HCT116 (cell line): ENCODE data around the gene MPPED1. TPM values are rescaled to one million over a fixed set of nuclear protein-coding genes. Genes with fewer than 3 reads are reported as not detected.

Experiments used
- ELF1 ChIP-seq: IDR thresholded peaks from 2 replicates; pipeline ENCODE4 v1.6.1; 2012; ENCODE audit warnings: low read depth, borderline replicate concordance
- EZH2 ChIP-seq: fragments of 200-600 bp; sonication (generic); IDR thresholded peaks from 2 replicates; pipeline ENCODE4 v1.6.1; 2017; ENCODE audit warnings: antibody characterized with exemption, mixed run types
- FOSL1 ChIP-seq: IDR thresholded peaks from 2 replicates; pipeline ENCODE4 v1.6.1; 2012; ENCODE audit warnings: low read depth
- total RNA-seq: library from RNA; stranded (reverse); gene quantifications from one replicate; pipeline ENCODE4 v1.2.1, GENCODE V29; 2021; ENCODE audit not compliant: unreplicated experiment
- TF ChIP-seq, protein P1 (sequence below): IDR thresholded peaks from 2 replicates; pipeline ENCODE4 v1.6.1; 2012; ENCODE audit warnings: low read depth
- TF ChIP-seq, protein P2 (sequence below): IDR thresholded peaks from 2 replicates; pipeline ENCODE4 v1.6.1; 2012
- TF ChIP-seq, protein P3 (sequence below): IDR thresholded peaks from 2 replicates; pipeline ENCODE4 v1.6.1; 2012
- TF ChIP-seq, protein P4 (sequence below): IDR thresholded peaks from 2 replicates; pipeline ENCODE4 v1.6.1; 2011; ENCODE audit warnings: mild to moderate bottlenecking, low read length, moderate library complexity; ENCODE audit not compliant: insufficient replicate concordance; ENCODE audit errors: extremely low read depth

MPPED1 gene
- total RNA-seq, 1 experiment from 2014 or later = not detected

DNA sequence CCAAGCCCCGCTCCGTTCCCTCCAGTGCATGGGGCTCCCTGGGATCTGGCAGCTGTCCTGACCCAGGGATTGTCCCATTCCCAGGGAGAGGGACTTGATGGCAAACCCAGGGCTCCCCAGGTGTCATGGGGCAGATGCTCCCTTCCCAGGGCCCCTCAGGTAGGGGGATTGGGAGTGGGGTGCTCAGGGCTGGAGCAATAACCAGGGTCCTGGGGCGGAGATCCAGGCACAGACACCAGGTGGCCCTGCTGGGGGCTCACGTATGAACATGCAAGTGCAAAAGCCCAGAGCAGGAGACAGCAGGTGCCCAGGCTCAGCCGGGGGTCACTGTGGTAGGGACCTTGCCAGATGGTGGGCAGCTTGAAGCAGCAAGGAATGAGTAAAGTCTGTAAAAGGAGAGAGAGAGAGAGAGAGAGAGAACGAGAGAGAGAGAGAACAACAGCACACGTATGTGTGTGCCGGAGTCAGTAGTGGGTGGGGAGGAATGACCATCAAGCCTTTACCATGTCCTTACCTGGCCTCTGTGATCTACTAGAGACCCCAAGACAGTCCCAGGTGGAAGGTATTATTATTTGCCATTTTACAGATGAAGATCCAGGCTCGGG is 19.3 kb upstream of the MPPED1 start (continued):
- TF ChIP-seq, protein P1, sequence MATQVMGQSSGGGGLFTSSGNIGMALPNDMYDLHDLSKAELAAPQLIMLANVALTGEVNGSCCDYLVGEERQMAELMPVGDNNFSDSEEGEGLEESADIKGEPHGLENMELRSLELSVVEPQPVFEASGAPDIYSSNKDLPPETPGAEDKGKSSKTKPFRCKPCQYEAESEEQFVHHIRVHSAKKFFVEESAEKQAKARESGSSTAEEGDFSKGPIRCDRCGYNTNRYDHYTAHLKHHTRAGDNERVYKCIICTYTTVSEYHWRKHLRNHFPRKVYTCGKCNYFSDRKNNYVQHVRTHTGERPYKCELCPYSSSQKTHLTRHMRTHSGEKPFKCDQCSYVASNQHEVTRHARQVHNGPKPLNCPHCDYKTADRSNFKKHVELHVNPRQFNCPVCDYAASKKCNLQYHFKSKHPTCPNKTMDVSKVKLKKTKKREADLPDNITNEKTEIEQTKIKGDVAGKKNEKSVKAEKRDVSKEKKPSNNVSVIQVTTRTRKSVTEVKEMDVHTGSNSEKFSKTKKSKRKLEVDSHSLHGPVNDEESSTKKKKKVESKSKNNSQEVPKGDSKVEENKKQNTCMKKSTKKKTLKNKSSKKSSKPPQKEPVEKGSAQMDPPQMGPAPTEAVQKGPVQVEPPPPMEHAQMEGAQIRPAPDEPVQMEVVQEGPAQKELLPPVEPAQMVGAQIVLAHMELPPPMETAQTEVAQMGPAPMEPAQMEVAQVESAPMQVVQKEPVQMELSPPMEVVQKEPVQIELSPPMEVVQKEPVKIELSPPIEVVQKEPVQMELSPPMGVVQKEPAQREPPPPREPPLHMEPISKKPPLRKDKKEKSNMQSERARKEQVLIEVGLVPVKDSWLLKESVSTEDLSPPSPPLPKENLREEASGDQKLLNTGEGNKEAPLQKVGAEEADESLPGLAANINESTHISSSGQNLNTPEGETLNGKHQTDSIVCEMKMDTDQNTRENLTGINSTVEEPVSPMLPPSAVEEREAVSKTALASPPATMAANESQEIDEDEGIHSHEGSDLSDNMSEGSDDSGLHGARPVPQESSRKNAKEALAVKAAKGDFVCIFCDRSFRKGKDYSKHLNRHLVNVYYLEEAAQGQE = no peak
- TF ChIP-seq, protein P2, sequence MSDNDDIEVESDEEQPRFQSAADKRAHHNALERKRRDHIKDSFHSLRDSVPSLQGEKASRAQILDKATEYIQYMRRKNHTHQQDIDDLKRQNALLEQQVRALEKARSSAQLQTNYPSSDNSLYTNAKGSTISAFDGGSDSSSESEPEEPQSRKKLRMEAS = no peak
- TF ChIP-seq EZH2 = no peak
- TF ChIP-seq ELF1 = no peak
- no peak for TF ChIP-seq FOSL1
- TF ChIP-seq, protein P3, sequence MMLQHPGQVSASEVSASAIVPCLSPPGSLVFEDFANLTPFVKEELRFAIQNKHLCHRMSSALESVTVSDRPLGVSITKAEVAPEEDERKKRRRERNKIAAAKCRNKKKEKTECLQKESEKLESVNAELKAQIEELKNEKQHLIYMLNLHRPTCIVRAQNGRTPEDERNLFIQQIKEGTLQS = no peak
- TF ChIP-seq, protein P4, sequence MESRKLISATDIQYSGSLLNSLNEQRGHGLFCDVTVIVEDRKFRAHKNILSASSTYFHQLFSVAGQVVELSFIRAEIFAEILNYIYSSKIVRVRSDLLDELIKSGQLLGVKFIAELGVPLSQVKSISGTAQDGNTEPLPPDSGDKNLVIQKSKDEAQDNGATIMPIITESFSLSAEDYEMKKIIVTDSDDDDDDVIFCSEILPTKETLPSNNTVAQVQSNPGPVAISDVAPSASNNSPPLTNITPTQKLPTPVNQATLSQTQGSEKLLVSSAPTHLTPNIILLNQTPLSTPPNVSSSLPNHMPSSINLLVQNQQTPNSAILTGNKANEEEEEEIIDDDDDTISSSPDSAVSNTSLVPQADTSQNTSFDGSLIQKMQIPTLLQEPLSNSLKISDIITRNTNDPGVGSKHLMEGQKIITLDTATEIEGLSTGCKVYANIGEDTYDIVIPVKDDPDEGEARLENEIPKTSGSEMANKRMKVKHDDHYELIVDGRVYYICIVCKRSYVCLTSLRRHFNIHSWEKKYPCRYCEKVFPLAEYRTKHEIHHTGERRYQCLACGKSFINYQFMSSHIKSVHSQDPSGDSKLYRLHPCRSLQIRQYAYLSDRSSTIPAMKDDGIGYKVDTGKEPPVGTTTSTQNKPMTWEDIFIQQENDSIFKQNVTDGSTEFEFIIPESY = no peak
